Astrocyte (in vitro differentiated cells and primary cell): ENCODE data around the gene FZD7.

ENCODE experiments used
- CTCF ChIP-seq: IDR thresholded peaks from 2 replicates; pipeline ENCODE4 v1.5.1; 2011; ENCODE audit warnings: low read depth, mild to moderate bottlenecking, inconsistent platforms, low read length, moderate library complexity; ENCODE audit not compliant: insufficient read depth
- EZH2 ChIP-seq: IDR thresholded peaks from 2 replicates; pipeline ENCODE4 v1.6.1; 2012; ENCODE audit warnings: mild to moderate bottlenecking, low read length, inconsistent platforms; ENCODE audit not compliant: insufficient read depth

- TF ChIP-seq CTCF (no peak), EZH2 (no peak)
Measured at GRCh38 chr2:202065876-202066275, 32.2 kb downstream of the FZD7 start.
